ENCODE data around the gene VAT1L.
A peak's percentile ranks its signal among the peaks of the same experiment; 100 is the strongest.
"Not testable (repeated sequence)": the region's sequence is repeated elsewhere in the genome, so short reads cannot be mapped to it uniquely, and the experiment has no call there.

The VAT1L gene

DNA sequence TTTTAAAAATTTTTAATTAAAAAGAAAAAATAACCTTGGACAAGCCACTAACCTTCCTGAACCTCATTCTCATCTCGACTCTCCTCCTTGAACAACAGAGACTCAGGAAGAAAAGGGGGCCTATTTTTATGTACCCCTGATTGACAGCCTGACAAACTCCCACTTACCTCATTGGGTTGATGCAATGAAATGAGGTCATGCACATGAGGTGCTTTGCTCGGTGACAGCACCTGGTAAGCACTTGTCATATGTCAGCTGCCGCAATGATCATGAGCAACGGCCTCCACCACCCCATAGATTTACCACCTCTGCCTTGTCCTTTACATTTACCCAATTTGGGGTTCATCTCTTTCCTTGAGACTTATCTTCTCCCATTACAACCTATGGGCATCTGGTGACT, 167.9 kb downstream of the VAT1L start:
- no peak for DNase-seq

DNA sequence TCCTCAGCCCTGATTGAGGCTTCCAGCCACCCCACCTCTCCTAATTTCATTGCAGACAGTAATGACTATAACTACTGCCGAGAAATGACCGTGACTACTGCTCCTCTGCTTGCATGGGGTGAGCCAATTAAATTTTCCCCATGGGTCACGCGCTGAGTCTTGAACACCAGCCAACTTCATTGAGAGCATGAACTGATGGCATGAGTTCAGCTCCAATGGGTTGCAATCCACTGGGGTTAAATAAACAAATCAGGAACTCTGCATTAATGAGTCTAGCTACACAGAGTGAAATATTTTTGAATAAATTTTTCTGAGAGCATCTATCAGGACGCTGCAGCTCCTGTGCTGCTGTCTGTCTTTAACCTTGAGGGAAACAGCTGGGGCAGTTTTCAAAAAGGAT, 172.4 kb downstream of the VAT1L start:
- DNase-seq: no peak

DNA sequence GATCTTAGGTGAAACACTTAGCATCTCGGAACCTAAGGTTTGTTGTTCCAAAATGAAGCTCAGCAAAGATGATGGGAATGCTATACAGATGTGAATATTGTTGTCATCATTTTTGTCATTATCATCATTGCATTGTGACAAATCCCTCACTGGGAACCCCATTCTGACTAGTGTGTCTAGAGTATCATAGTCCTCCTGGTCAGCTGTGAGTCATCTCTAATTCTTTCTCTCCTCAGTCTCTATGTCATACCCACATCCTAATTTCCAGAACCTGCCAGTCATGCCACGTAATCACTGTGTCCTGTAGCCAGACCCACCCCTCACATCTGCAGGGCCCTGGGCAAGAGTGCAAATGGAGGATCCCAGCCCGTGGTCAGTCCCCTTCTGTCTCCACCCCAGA, 173.4 kb downstream of the VAT1L start:
- peak; percentile 20 for DNase-seq

DNA sequence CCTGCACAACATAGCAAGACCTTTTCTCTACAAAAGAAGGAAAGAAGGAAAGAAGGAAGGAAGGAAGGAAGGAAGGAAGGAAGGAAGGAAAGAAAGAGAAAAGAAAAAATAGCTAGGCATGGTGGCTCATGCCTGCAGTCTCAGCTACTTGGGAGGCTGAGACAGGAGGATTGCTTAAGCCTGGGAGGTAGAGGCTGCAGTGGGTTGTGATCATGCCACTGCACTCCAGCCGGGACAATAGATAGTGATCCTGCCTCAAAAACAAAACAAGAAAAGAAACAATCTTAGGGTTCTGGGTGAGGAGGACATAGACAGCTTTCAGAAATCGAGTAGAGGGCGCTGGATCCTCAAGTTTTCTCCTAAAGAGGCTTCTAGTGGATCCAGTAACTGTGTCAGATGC, 174.3 kb downstream of the VAT1L start:
- no peak for DNase-seq

DNA sequence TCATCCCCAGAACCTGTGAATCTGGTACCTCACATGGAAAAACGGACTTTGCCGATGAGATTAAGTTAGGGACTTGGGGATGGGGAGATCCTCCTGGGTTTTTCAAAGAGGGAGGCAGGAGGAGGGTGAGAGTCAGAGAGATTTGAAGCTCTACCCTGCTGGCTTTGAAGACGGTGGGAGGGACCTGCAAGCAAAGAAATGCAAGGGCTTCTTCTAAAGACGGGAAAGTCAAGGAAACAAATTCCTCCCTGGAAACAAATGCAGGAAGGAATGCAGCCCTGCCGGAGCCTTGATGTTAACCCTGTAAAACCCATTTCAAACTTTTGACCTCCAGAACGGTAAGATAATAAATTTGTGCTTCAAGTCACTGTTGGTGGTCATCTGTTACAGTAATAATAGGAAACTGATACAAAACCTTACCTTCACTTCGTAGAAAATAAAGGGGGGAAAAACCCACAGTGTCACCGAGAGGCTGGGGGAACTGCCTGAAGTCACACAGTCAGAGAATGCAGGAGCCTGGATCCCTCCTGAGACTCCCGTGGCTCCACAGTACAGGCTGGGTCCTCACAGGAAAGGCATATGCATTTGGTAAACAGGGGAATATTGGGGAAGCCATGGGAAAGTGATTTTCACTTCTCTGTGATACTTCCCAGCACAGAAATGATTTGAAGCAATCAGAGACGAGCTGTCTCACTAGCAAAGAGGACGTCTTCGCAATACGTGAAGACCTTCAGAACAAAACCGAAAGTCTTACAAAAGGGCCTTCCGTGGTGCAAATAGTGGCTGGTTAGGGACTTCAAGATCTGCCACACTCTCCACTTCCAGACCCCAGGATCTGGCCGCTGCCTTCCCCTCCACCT, 175.1 kb downstream of the VAT1L start:
- no peak for DNase-seq

DNA sequence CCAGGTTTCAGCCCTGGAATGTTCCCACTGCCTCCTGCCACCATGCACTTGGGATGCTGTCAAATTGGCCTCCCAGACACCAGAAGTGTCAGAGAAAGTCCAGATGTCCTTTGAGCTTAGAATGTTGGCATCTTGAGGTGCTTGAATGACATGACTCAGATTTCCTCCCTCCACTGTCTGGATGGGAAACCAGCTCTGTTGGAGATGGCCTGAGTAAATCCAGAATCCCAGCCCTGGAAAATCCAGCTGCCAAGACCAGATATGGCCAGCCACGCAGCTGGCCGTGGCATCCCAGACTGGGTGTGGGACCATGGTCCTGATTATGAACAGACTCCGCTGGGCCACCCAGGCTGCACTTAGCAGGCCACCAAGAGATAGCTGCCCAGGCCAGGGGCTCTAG, 177.0 kb downstream of the VAT1L start:
- no peak for DNase-seq

DNA sequence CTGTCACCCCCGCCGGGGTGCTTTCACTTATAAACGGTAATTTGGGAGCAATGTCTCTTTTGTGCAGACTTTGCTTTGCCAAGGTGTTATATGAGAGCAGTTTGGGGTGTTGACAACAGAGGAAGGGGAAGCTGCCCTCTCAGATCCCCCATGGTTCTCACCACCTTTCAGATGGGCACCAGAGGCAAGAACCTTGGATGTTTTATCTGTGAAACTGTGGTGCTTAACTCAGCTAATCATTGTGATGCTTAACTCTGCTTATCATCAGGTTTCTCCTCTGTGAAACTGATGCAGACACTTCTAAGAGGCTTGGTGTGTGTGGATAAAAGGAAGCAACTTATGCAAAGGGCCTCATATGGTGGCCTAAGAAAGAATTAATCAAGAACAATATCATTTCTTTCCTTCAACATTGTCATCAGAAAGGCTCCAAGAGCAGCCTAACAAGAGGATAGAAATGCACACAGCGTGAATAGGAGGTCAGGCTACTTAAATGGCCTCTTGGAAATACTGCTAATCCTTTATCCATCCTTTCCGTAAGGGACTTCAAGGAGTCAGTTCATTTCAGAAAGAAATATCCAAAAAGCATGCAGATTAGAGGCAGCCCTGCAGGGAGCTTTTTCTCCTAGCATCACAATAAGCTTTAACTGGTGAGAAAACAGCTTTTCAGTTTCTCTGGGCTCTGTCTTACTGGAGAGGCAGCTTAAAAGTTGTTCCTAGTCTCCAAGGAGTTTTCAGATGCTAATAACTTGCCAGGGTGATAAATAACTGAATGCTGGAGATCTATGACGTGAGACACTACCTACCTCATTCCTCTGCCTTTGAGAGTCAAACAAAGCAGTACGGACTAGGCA, 178.9 kb downstream of the VAT1L start:
- DNase-seq: no peak

DNA sequence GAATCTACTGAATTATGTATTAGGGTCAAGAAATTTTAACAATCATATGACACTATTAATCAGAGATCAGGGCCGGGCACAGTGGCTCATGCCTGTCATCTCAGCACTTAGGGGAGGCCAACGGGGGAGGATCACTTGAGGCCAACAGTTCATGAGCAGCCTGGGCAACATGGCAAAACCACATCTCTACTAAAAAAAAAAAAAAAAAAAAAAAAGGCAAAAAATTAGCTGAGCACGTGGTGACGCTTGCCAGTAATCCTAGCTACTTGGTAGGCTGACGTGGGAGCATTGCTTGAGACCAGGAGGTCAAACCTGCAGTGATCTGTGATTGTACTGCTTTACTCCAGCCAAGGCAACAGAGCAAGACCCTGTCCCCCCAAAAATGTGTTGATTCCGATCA, 181.5 kb downstream of the VAT1L start:
- no peak for DNase-seq

DNA sequence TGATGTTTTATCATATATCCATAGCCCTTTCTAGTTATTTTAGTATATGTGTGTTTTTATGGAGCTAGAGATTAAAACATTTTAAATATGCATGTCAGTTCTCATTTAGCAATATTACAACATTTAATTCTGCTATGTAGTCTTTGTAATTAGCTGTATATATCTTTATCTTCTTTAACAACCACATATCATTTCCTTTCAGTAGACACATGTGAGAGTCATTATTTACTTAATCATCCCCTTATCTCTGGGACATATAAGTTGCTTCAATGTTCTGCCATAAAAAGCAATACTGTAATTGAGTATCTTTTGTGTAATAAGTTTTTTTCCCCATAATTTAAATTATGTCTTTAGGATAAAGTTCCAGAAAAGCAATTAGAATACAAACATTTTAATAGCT, 182.0 kb downstream of the VAT1L start:
- no peak for DNase-seq

DNA sequence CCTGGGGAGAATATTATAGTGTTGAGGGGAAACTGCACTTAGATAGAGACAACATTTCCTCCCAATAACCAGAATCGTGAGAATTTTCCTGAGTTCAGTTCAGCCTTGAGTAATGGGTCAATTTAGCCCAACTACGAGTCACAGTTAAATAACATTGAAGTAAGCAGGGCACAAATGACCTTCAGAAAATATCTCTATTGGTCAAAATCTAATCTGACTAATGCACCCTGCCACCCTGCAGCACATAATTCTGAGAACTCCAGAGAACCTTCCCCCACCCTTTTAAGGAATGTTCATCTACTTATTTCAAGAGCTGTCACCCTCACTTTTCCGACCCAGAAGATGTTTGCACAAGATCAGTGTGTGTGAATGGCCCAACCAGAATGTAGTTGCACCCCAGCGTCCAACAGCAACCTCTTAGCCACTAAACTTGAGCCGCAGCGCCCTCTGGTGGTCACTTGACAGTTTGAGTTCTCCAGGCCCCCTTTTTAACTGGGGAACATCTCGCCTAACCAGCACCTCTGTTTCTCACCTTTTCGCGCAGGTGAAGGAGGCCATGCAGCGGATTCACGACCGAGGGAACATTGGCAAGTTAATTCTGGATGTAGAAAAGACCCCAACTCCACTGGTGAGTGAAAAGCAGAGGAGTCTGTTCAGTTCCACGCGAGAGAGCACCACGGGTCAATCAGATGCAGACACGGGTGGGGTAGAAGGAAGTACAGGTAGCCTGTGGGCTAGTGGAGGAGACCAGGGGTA, 183.1 kb downstream of the VAT1L start:
- peak; percentile 59 for DNase-seq

DNA sequence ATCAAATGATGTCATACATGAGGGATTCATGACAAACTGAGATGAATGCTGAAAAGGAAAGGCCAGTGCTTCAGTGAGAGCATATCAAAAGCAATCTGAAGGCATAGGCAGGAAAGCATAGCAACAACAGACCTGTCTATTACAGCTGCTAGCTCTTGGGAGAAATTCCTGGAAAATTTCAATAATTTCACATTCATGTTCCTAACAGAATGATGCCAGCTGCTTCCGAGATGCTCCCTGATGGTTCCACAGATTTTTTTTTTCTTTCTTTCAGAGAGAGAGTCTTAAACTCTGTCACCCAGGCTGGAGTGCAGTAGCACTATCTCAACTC, 183.7 kb downstream of the VAT1L start:
- no peak for DNase-seq

DNA sequence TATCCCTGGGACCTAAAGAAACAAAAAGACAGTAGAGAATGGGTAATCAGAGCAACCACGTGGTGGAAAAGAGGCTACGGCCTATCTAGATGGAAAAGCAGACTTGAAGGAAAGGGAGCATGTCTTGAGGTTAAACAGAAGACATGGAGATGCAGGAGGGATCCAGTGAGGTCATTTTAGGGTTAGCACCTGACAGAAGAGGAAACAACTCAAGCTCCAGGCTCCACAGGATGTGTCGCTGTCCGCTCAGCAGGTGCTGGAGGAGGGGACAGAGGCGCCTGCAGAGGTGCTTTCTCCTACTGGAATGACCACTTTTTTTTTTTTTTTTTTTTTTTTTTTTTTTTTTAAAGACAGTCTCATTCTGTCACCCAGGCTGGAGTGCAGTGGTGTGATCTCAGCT, 186.5 kb downstream of the VAT1L start:
- DNase-seq: no peak

DNA sequence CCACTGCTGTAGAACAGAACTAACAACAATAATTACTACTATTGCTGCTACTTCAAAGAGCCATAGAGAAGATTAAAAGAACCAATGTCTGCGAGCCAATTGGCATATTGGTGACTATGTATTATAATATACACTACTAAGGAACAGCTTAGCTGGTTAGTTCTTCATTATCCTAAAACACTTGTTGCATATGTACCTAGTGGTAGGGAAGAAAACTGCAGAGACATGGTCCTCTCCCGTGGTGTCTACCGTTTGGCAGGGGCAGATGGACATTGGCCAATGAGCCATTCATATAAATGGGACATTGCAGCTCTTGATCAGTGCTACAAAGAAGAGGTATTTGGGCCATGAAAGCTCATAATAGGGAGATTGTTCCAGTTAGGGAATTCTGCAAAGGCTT, 187.6 kb downstream of the VAT1L start:
- no peak for DNase-seq

DNA sequence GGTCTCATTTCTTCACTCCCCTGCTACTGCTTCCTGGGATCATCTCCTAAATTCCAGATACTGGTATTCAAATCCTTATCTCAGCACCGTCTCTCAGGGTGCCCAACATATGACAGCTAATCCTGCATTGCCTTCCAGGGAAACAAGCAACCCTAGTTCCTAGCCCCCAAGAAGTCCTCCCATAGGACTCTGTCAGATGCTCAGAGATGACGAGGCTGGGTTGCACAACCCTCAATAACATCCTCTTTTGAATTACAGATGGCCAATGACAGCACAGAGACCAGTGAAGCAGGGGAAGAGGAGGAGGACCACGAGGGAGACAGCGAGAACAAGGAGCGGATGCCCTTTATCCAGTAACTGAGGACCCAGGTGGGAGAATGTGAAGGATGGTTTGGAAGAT, 189.0 kb downstream of the VAT1L start:
- no peak for DNase-seq

DNA sequence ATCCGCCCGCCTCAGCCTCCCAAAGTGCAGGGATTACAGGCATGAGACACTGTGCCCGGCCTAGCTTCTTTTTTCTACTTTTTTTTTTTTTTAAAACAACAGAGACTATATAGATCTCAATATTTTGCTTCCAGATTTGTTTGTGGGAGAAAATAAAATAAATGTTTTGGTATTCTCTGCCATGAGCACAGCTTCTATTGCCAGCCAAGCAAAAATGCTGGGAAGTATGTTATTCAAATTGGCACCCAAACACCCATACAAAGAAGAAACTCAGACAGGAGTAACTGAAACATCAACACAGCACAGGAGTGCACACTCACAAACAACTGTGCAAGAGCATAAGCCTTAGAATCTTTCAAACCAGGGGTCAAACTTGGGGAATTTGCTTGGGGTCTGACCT, 196.7 kb downstream of the VAT1L start:
- no peak for DNase-seq

DNA sequence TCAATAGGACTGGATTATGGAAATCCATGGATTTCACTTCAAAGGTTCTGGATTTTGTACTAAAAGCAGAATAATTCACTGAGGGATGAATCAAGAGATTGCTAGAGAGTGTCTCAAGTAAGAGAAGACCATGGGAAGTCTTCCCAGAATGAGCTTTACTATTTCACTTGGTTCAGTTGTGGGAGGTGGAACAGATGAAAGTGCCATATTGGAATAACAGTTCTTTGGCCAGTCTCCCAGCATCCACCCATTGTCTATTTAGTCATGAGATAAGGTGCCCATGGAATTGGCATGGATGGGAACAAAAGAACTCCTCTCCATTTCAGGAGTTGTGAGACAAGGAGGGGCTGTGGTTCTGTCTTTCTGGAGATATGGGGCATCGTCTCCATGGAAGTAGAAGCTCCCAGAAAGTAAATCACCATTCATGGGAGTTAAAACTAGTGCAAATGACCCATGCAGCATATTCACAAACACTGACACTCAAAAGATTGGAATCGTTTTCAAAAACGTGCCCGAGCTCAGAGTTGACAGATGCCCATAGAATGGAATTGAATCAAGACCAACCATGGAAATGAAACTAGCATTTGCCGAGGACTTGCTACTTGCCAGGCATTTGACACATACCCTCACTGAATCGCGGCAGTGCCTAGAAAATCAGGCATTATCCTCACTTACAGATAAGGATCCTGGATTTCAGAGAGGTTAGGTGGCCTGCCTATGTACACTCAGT, 197.8 kb downstream of the VAT1L start:
- no peak for DNase-seq

DNA sequence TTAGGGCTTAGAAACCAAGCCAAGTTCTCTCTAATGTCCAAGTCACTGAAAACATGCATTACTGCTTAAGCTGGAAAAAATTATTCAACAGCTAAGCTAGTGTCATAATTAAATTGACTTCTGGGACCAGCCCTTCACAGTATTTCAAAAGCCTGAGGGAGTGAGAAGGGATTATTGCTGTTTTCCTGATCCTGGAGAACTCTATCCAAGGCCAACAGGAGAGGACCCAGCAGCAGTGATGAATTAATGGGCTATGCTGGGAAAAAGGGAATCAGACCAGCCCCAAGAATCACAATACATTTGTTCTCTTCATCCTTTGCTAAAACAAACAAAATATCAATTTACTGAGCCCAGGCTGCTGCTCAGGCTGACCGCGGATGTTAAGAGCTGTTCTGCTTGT, 199.4 kb downstream of the VAT1L start:
- DNase-seq: no peak

DNA sequence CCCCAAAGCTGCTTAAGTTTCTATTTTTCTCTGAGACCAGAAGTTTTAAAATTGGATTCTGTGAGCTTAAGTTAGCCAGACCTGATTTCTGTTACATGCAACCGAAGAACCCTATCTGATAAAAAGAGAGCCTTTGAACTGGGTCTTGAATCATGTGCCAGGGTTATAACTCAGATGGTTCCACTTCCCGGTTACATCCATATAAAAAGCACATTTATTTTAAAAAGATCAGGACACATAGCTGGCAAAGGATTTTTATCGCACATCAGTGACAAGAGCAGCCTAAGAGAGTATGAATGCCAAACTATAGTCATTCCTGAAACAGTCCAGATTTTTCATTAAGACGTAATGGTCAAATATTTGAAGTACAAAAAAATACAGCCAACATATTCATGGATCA, 201.5 kb downstream of the VAT1L start:
- no peak for DNase-seq

DNA sequence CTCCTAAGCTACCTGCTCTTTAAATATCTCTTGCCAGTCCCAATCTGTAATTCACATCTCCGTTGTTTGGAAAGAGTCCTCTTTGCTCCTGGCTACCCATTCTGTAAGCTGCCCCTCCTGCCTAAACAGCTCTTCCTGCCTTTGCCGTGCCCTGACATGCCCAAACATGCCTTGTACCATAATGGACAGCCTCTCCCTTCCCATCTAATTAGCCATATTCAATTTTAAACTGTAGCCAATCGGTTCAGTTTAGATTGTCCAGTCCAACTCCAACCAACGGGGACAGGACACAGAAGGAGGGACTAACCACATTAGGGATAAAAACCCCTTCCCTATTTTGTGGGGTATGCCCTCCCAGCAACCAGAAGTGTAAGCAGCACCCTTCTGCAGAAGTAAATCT, 203.3 kb downstream of the VAT1L start:
- no peak for DNase-seq

DNA sequence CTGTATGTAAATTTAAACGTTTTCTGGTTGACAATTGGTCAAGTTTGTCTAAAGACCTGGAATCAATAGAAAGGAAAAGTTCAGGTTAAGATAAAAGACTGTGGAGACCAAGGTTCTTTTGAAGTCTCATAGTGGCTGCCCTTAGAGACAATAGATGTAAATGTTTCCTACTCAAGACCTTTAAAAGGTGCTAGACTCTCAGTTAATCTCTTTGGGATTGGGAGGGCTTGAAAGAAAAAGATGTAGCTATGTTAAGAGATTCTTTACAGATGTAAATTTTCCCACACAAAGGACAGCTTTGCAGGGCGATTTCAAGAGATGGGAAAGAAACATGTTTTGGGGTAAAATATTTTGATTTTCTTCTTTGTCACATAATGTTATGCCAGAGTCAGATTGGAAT, 204.0 kb downstream of the VAT1L start:
- not testable (repeated sequence) for DNase-seq

DNA sequence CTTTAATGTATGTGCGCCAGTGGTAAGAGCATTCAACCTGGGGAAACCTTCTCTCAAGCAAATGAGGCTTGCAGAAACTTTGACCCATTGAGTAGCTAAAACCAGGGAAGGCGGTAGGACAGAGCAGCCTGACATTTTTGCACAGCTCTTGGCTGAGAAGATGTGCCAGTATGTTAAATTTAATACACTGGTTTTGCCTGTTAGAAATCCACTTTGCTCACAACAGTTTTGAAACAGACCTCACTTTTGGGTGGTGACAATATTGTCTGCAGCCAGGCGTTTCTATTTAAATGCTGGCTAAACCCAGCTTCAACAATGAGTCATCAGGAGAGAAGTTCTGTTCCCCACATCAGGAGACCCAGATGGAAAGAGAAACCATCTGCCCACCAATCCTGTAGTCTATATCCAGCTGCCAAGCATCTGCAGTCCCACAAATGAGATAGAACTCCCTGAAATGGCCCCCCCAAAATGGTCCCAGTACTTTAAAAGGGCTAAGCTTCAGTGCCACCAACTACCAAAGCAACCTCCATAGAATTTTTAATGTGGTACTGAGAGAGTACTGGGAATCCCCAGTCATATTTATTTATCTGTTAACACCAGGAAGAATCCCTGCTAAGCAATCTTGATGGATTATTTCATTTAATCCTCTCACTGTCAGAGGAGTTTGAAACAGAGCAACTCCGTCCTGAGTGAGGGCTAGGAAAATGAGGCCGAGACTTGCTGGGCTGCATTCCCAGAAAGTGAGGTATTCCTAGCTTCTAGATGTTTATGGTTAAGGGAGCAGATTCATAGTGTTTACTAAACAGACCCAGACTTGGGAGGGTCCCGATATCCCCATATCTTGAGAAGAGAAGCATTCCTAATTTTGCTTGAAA, 205.0 kb downstream of the VAT1L start:
- DNase-seq: peak; percentile 27

Data from fibroblast of skin of back (primary cell).